Kidney (tissue), 14 donors: ENCODE results near the gene COL8A2. TPM values are rescaled to one million over a fixed set of nuclear protein-coding genes. Genes with fewer than 3 reads are reported as not detected.
A peak's percentile ranks its signal among the peaks of the same experiment; 100 is the strongest.

Source experiments
- DNase-seq, 5 donors: peaks; one replicate each; pipeline ENCODE4 v3.0.0-alpha.2; 2013 to 2020
- FAIRE-seq: peaks from 2 replicates; lab custom pipeline; 2012; peaks lifted over from hg19 to GRCh38; lab: Jason Lieb, UNC
- H3K27ac ChIP-seq, 2 donors: one replicate each; pipeline ENCODE4 v1.7.0; 2013; ENCODE audit warnings: low read depth in 2 of 2, low read length in 2 of 2, inconsistent platforms in 1 of 2
- H3K27me3 ChIP-seq: one replicate; pipeline ENCODE4 v1.7.1; 2013; ENCODE audit warnings: low read length, inconsistent platforms; ENCODE audit not compliant: control insufficient read depth, insufficient read depth
- H3K36me3 ChIP-seq, 3 donors: one replicate each; pipeline versions ENCODE4 v1.7.0 to v1.7.1; 2013; ENCODE audit warnings: low read length in 3 of 3, control low read depth in 1 of 3, inconsistent platforms in 1 of 3; ENCODE audit not compliant: insufficient read depth in 3 of 3, control insufficient read depth in 2 of 3
- H3K4me1 ChIP-seq, 3 donors: one replicate each; pipeline versions ENCODE4 v1.7.0 to v1.7.1; 2013; ENCODE audit warnings: low read length in 3 of 3, inconsistent platforms in 1 of 3, low read depth in 1 of 3; ENCODE audit not compliant: control insufficient read depth in 2 of 3, insufficient read depth in 2 of 3
- H3K4me3 ChIP-seq, 3 donors: one replicate each; pipeline versions ENCODE4 v1.7.0 to v1.8.1; 2013; ENCODE audit warnings: low read length in 3 of 3, control low read depth in 1 of 3, inconsistent platforms in 1 of 3
- H3K9ac ChIP-seq, 3 donors: one replicate each; pipeline versions ENCODE4 v1.7.0 to v1.7.1; 2013; ENCODE audit warnings: low read length in 3 of 3, control low read depth in 1 of 3, inconsistent platforms in 1 of 3
- H3K9me3 ChIP-seq, 3 donors: one replicate each; pipeline versions ENCODE4 v1.7.0 to v1.7.1; 2013; ENCODE audit warnings: low read length in 3 of 3, control low read depth in 1 of 3, inconsistent platforms in 1 of 3; ENCODE audit not compliant: control insufficient read depth in 2 of 3, insufficient read depth in 1 of 3
- CTCF ChIP-seq: IDR thresholded peaks from 3 replicates; pipeline ENCODE4 v1.5.1; 2012; ENCODE audit warnings: mild to moderate bottlenecking, moderate library complexity, borderline replicate concordance; ENCODE audit not compliant: insufficient read depth; ENCODE audit errors: extremely low read depth
- intact Hi-C: fragments of 100-400 bp; cut with DNase I; formaldehyde crosslinking; loops from one replicate; pipeline ENCODE4 v1.11.1; 2022
- polyA plus RNA-seq: library from polyadenylated mRNA; stranded (reverse); fragments of 350-450 nt; fragmentation: Illumina TruSeq; extraction: RNeasy Lipid Tissue Mini Kit (QIAGEN cat#74804); gene quantifications from one replicate; pipeline ENCODE4 v1.2.3, GENCODE V29; 2014; ENCODE audit warnings: low read depth, low replicate concordance; ENCODE audit not compliant: insufficient read depth
- total RNA-seq: library from RNA; stranded (reverse); fragmentation: NEBNext Ultra II Directional; extraction: Animal tissue kit (Norgen Biotek cat#: 25700); gene quantifications from one replicate; pipeline ENCODE4 v1.2.1, GENCODE V29; 2021
- donor health status: control.
- donor health status: control.
- donor health status: control.
- donor health status: control.
- donor health status: control.
- donor health status: DM: yes; HTN: yes; CAD: no.
- donor health status: Normal renal cell carcinoma (clear cell type).

The COL8A2 gene
- total and polyA plus RNA-seq, 2 donors from 2014 or later, result 0.90 to 6.4 TPM

GRCh38 chr1:36154765-36155407 lies 29.9 kb upstream of the COL8A2 start:
- H3K27me3 ChIP-seq, result no peaks in the 10 kb centered on the region
- intact Hi-C loops, result no loop called here
- peak overlapping the region in 2 of 3 donors; percentile 99 to 100 for H3K9ac ChIP-seq
- DNase-seq (peak in 3 of 5 donors; percentile 36 to 78 (median 40)), FAIRE-seq (no peak)
- no peak for TF ChIP-seq CTCF
- no peaks in the 10 kb centered on the region for H3K9me3 ChIP-seq
- H3K27ac ChIP-seq, result peak overlapping the region; percentile 96 to 98
- peak overlapping the region; percentile 68 to 91 (median 82) for H3K4me3 ChIP-seq
- peaks cover 6 to 32% (median 26%) of the 10 kb centered on the region in 3 donors for H3K4me1 ChIP-seq
- H3K36me3 ChIP-seq, result peaks cover 0 to 5% (median 0%) of the 10 kb centered on the region in 3 donors

GRCh38 chr1:36154335-36154734 lies 29.3 kb upstream of the COL8A2 start:
- H3K9ac ChIP-seq, result peak overlapping the region in 1 of 3 donors; percentile 5
- peaks cover 0 to under 1% (median 0%) of the 10 kb centered on the region in 3 donors for H3K36me3 ChIP-seq
- no peak for FAIRE-seq
- intact Hi-C loops, result no loop called here
- TF ChIP-seq CTCF, result no peak
- no peak overlapping the region for H3K27ac ChIP-seq
- peaks cover 7 to 30% (median 27%) of the 10 kb centered on the region in 3 donors for H3K4me1 ChIP-seq
- H3K9me3 ChIP-seq, result no peaks in the 10 kb centered on the region
- peak in 1 of 5 donors; percentile 49 for DNase-seq
- H3K4me3 ChIP-seq, result no peak overlapping the region
- H3K27me3 ChIP-seq, result no peaks in the 10 kb centered on the region

- intact Hi-C loops, result no loop called here
- no peak overlapping the region for H3K4me3 ChIP-seq
- DNase-seq (no peak), FAIRE-seq (no peak)
- no peaks in the 10 kb centered on the region for H3K27me3 ChIP-seq
- TF ChIP-seq CTCF, result no peak
- no peaks in the 10 kb centered on the region for H3K9me3 ChIP-seq
- no peak overlapping the region for H3K27ac ChIP-seq
- no peak overlapping the region for H3K9ac ChIP-seq
- H3K4me1 ChIP-seq, result peaks cover 7 to 33% (median 25%) of the 10 kb centered on the region in 3 donors
- H3K36me3 ChIP-seq, result no peaks in the 10 kb centered on the region
Observed at GRCh38 chr1:36153476-36153875, 28.5 kb upstream of the COL8A2 start.

GRCh38 chr1:36151845-36152203 lies 26.8 kb upstream of the COL8A2 start:
- Histone ChIP-seq H3K27ac (peak overlapping the region; percentile 71 to 94), H3K9ac (peak overlapping the region in 1 of 3 donors; percentile 35), H3K4me1 (peaks cover 7 to 24% (median 20%) of the 10 kb centered on the region in 3 donors), H3K36me3 (no peaks in the 10 kb centered on the region), H3K9me3 (no peaks in the 10 kb centered on the region), H3K27me3 (no peaks in the 10 kb centered on the region), H3K4me3 (no peak overlapping the region)
- DNase-seq (peak in 1 of 5 donors; percentile 64), FAIRE-seq (no peak)
- intact Hi-C loops, result no loop called here
- no peak for TF ChIP-seq CTCF
